HFFc6 (cell line): Measurements from ENCODE around the gene ADPRH. TPM values are rescaled to one million over a fixed set of nuclear protein-coding genes. Genes with fewer than 3 reads are reported as not detected.
"Not testable (repeated sequence)": the region's sequence is repeated elsewhere in the genome, so short reads cannot be mapped to it uniquely, and the experiment has no call there.

Source experiments
- DNase-seq: peaks from one replicate; pipeline ENCODE4 v3.0.0-alpha.2; 2018
- H3K27ac Mint-ChIP-seq: 2 replicates; pipeline ENCODE4 v1.8.0; 2020; ENCODE audit warnings: mild to moderate bottlenecking, mixed read lengths
- H3K27me3 Mint-ChIP-seq: 2 replicates; pipeline ENCODE4 v1.8.0; 2021; ENCODE audit warnings: mild to moderate bottlenecking, moderate library complexity, mixed read lengths; ENCODE audit not compliant: insufficient read depth
- H3K36me3 Mint-ChIP-seq: 2 replicates; pipeline ENCODE4 v1.8.0; 2021; ENCODE audit warnings: low read depth, mixed read lengths
- H3K4me1 Mint-ChIP-seq: 2 replicates; pipeline ENCODE4 v1.8.0; 2020; ENCODE audit warnings: low read depth, mixed read lengths
- H3K4me3 Mint-ChIP-seq: 2 replicates; pipeline ENCODE4 v1.8.0; 2020; ENCODE audit warnings: mild to moderate bottlenecking, moderate library complexity, mixed read lengths
- H3K9me3 Mint-ChIP-seq: 2 replicates; pipeline ENCODE4 v1.8.0; 2020; ENCODE audit warnings: mild to moderate bottlenecking, mixed read lengths
- CTCF ChIP-seq: fragments of 200-600 bp; sonication (generic); IDR thresholded peaks from 2 replicates; pipeline ENCODE4 v1.5.0; 2021; ENCODE audit warnings: antibody characterized with exemption, mild to moderate bottlenecking
- total RNA-seq, 6 experiments: library from RNA; stranded (reverse); fragmentation: NEBNext Ultra II Directional; extraction: Animal tissue kit (Norgen Biotek cat#: 25700); gene quantifications; 2 replicates in 1 of 6; 3 replicates in 5 of 6; pipeline ENCODE4 v1.2.3, GENCODE V29; 2021

The ADPRH gene
- total RNA-seq, 6 experiments from 2014 or later, result 0.10 to 1.8 (median 0.19) TPM

GRCh38 chr3:119560160-119560559 lies 19.1 kb upstream of the ADPRH start:
- H3K27ac Mint-ChIP-seq, result no peak overlapping the region
- no peaks in the 10 kb centered on the region for H3K9me3 Mint-ChIP-seq
- no peak for TF ChIP-seq CTCF
- DNase-seq, result no peak
- peaks cover 16% of the 10 kb centered on the region for H3K27me3 Mint-ChIP-seq
- H3K36me3 Mint-ChIP-seq, result no peaks in the 10 kb centered on the region
- H3K4me1 Mint-ChIP-seq, result no peaks in the 10 kb centered on the region
- no peak overlapping the region for H3K4me3 Mint-ChIP-seq

GRCh38 chr3:119562307-119562961 lies 16.9 kb upstream of the ADPRH start:
- no peak for DNase-seq
- Mint-ChIP-seq H3K27me3 (peaks cover 13% of the 10 kb centered on the region), H3K4me1 (no peaks in the 10 kb centered on the region)

DNA sequence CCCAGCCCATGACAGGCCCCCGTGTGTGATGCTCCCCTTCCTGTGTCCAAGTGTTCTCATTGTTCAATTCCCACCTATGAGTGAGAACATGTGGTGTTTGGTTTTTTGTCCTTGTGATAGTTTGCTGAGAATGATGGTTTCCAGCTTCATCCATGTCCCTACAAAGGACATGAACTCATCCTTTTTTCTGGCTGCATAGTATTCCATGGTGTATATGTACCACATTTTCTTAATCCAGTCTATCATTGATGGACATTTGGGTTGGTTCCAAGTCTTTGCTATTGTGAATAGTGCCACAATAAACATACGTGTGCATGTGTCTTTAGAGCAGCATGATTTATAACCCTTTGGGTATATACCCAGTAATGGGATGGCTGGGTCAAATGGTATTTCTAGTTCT lies 16.0 kb upstream of the ADPRH start:
- H3K36me3 Mint-ChIP-seq, H3K4me1 Mint-ChIP-seq, DNase-seq, H3K9me3 Mint-ChIP-seq, H3K27ac Mint-ChIP-seq, H3K4me3 Mint-ChIP-seq: not testable (repeated sequence)
- peaks cover 15% of the 10 kb centered on the region for H3K27me3 Mint-ChIP-seq

More at GRCh38 chr3:119562307-119562961, 16.9 kb upstream of the ADPRH start:
- Mint-ChIP-seq H3K27ac (no peak overlapping the region), H3K4me3 (no peak overlapping the region), H3K36me3 (no peaks in the 10 kb centered on the region), H3K9me3 (no peaks in the 10 kb centered on the region; the same call in 1 of the 2 replicates)
- no peak for TF ChIP-seq CTCF

DNA sequence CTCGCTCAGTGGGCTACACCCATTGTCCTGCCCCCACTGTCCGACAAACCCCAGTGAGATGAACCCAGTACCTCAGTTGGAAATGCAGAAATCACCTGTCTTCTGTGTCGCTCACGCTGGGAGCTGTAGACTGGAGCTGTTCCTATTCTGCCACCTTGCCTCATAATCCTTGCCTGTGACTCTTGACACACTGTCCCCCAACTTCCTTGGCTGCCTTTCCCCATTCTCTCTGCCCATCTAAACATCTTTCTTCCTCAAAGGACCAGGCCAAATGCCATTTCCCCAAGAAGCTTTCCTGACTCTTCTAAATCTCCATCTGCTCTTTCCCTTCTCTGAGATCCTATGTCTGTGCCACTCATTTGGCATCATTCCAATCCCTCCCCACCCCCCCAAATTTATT lies 10.1 kb upstream of the ADPRH start:
- H3K4me3 Mint-ChIP-seq, result no peak overlapping the region
- H3K9me3 Mint-ChIP-seq, result no peaks in the 10 kb centered on the region; the same call in 1 of the 2 replicates
- TF ChIP-seq CTCF, result no peak
- H3K27me3 Mint-ChIP-seq, result peaks cover 33% of the 10 kb centered on the region
- no peak overlapping the region for H3K27ac Mint-ChIP-seq
- H3K4me1 Mint-ChIP-seq, result no peaks in the 10 kb centered on the region
- DNase-seq, result no peak
- no peaks in the 10 kb centered on the region for H3K36me3 Mint-ChIP-seq

GRCh38 chr3:119570229-119570628 lies 9.1 kb upstream of the ADPRH start:
- Mint-ChIP-seq H3K9me3 (no peaks in the 10 kb centered on the region; the same call in 1 of the 2 replicates), H3K27ac (no peak overlapping the region), H3K4me1 (no peaks in the 10 kb centered on the region), H3K4me3 (no peak overlapping the region), H3K36me3 (no peaks in the 10 kb centered on the region), H3K27me3 (peaks cover 33% of the 10 kb centered on the region)
- no peak for TF ChIP-seq CTCF
- DNase-seq, result no peak

GRCh38 chr3:119571230-119571629 lies 8.1 kb upstream of the ADPRH start:
- no peaks in the 10 kb centered on the region for H3K36me3 Mint-ChIP-seq
- H3K9me3 Mint-ChIP-seq, result no peaks in the 10 kb centered on the region; the same call in 1 of the 2 replicates
- no peak for TF ChIP-seq CTCF

More at GRCh38 chr3:119571230-119571629, 8.1 kb upstream of the ADPRH start:
- Mint-ChIP-seq H3K27ac (no peak overlapping the region), H3K4me1 (no peaks in the 10 kb centered on the region), H3K4me3 (no peak overlapping the region), H3K27me3 (peaks cover 30% of the 10 kb centered on the region)
- no peak for DNase-seq
